HEK293 (cell line): Measurements from ENCODE around the gene SLC25A18.
A peak's percentile ranks its signal among the peaks of the same experiment; 100 is the strongest.

Experiments
- CTCF ChIA-PET: fragments of 350-600 bp; formaldehyde crosslinking; extraction: SDS; loops from one replicate; lab custom pipeline; 2021; ENCODE audit warnings: antibody characterized with exemption; lab: Yijun Ruan, JAX
- POLR2A ChIA-PET: fragments of 300-600 bp; formaldehyde crosslinking; extraction: SDS; loops from one replicate; lab custom pipeline; 2020; ENCODE audit warnings: antibody characterized with exemption, inconsistent platforms; lab: Yijun Ruan, JAX
- H3K27ac ChIP-seq: fragments of 200-500 bp; sonication (Bioruptor generic); 2 replicates; pipeline ENCODE4 v1.5.1; 2014; ENCODE audit warnings: low read depth, low read length, control low read depth, inconsistent platforms; ENCODE audit errors: extremely low read depth
- H3K36me3 ChIP-seq, 2 experiments: fragments of 200-500 bp in 1 of 2; sonication (Bioruptor generic) in 1 of 2; 1 replicate in 1 of 2; 2 replicates in 1 of 2; pipeline ENCODE4 v1.5.1; 2014 to 2017; ENCODE audit warnings: inconsistent platforms in 2 of 2, low read length in 2 of 2; ENCODE audit not compliant: control insufficient read depth in 2 of 2, insufficient read depth in 1 of 2
- H3K4me1 ChIP-seq: fragments of 200-500 bp; sonication (Bioruptor generic); 2 replicates; pipeline ENCODE4 v1.5.1; 2014; ENCODE audit warnings: mild to moderate bottlenecking, low read length, inconsistent platforms; ENCODE audit not compliant: control insufficient read depth, insufficient read depth
- H3K4me3 ChIP-seq: 2 replicates; pipeline ENCODE4 v1.5.1; 2011; ENCODE audit warnings: low read depth, mild to moderate bottlenecking, control low read depth, low read length, moderate library complexity
- H3K9me3 ChIP-seq: fragments of 200-500 bp; sonication (Bioruptor generic); 2 replicates; pipeline ENCODE4 v1.5.1; 2014; ENCODE audit warnings: low read depth, low read length, inconsistent platforms; ENCODE audit not compliant: control insufficient read depth, insufficient read depth
- BCL11B ChIP-seq: fragments of 450-650 bp; formaldehyde crosslinking; IDR thresholded peaks from 2 replicates; pipeline ENCODE4 v1.5.1; 2016; ENCODE audit warnings: low read depth, missing biosample characterization, missing genetic modification characterization
- GLIS1 ChIP-seq: fragments of 450-650 bp; formaldehyde crosslinking; IDR thresholded peaks from 2 replicates; pipeline ENCODE4 v1.5.1; 2016; ENCODE audit warnings: missing biosample characterization, missing genetic modification characterization
- GLIS2 ChIP-seq: fragments of 450-650 bp; formaldehyde crosslinking; IDR thresholded peaks from 2 replicates; pipeline ENCODE4 v1.5.1; 2016; ENCODE audit warnings: missing biosample characterization, missing genetic modification characterization
- PRDM1 ChIP-seq: fragments of 450-650 bp; formaldehyde crosslinking; IDR thresholded peaks from 2 replicates; pipeline ENCODE4; 2016; ENCODE audit warnings: missing biosample characterization, missing genetic modification characterization
- SETDB1 ChIP-seq: IDR thresholded peaks from one replicate; pipeline ENCODE4 v1.6.1; 2017; ENCODE audit warnings: mild to moderate bottlenecking, low read length, moderate library complexity, mixed read lengths; ENCODE audit not compliant: insufficient read length
- YY1 ChIP-seq: fragments of 450-650 bp; formaldehyde crosslinking; IDR thresholded peaks from 2 replicates; pipeline ENCODE4 v1.5.1; 2018; ENCODE audit warnings: missing biosample characterization, missing genetic modification characterization
- ZBTB49 ChIP-seq: fragments of 450-650 bp; formaldehyde crosslinking; IDR thresholded peaks from 2 replicates; pipeline ENCODE4 v1.5.1; 2016; ENCODE audit warnings: missing biosample characterization, missing genetic modification characterization, low read depth
- ZFHX2 ChIP-seq: fragments of 450-650 bp; formaldehyde crosslinking; conservative IDR thresholded peaks from 2 replicates; pipeline ENCODE4 v1.5.1; 2016; ENCODE audit warnings: missing biosample characterization, missing genetic modification characterization
- ZNF16 ChIP-seq: fragments of 450-650 bp; formaldehyde crosslinking; IDR thresholded peaks from 2 replicates; pipeline ENCODE4 v1.5.1; 2016; ENCODE audit warnings: low read depth, missing biosample characterization, missing genetic modification characterization
- ZNF214 ChIP-seq: fragments of 450-650 bp; formaldehyde crosslinking; IDR thresholded peaks from 2 replicates; pipeline ENCODE4 v1.5.1; 2017; ENCODE audit warnings: missing biosample characterization, mild to moderate bottlenecking, missing genetic modification characterization, borderline replicate concordance
- ZNF394 ChIP-seq: fragments of 450-650 bp; formaldehyde crosslinking; IDR thresholded peaks from 2 replicates; pipeline ENCODE4 v1.5.1; 2016; ENCODE audit warnings: missing biosample characterization, missing genetic modification characterization, mild to moderate bottlenecking, moderate library complexity, borderline replicate concordance
- ZNF549 ChIP-seq: fragments of 450-650 bp; IDR thresholded peaks from 2 replicates; pipeline ENCODE4 v1.5.1; 2018; ENCODE audit warnings: missing biosample characterization, missing genetic modification characterization, mild to moderate bottlenecking, inconsistent platforms, moderate library complexity
- ZNF76 ChIP-seq: fragments of 450-650 bp; formaldehyde crosslinking; IDR thresholded peaks from 2 replicates; pipeline ENCODE4; 2016; ENCODE audit warnings: low read depth, missing biosample characterization, missing genetic modification characterization, borderline replicate concordance
- ZNF785 ChIP-seq: fragments of 450-650 bp; formaldehyde crosslinking; IDR thresholded peaks from 2 replicates; pipeline ENCODE4 v1.5.1; 2016; ENCODE audit warnings: missing biosample characterization, missing genetic modification characterization
- ZNF843 ChIP-seq: fragments of 450-650 bp; formaldehyde crosslinking; IDR thresholded peaks from 2 replicates; pipeline ENCODE4 v1.5.1; 2016; ENCODE audit warnings: missing biosample characterization, missing genetic modification characterization
- TF ChIP-seq, protein P1 (sequence below): IDR thresholded peaks from 2 replicates; pipeline ENCODE4 v1.6.1; 2011; ENCODE audit warnings: mild to moderate bottlenecking, low read depth, low read length, borderline replicate concordance

The SLC25A18 gene

GRCh38 chr22:17541476-17541875 lies 21.8 kb upstream of the SLC25A18 start:
- Histone ChIP-seq H3K4me1 (no peaks in the 10 kb centered on the region), H3K4me3 (no peak overlapping the region), H3K36me3 (peaks cover 13 to 66% of the 10 kb centered on the region in 2 experiments), H3K9me3 (no peaks in the 10 kb centered on the region), H3K27ac (no peak overlapping the region)
- CTCF ChIA-PET: interaction anchor here (1.1 kb wide), 1 partner anchor 134 kb away, joined by 3 read pairs; no protein-coding TSS in a partner anchor
- TF ChIP-seq ZNF394 (tag by site-specific recombination) (no peak), ZNF785 (tag by site-specific recombination) (no peak), BCL11B (tag by site-specific recombination) (no peak), ZNF843 (no peak)
- POLR2A ChIA-PET: no interaction called here

- Histone ChIP-seq H3K27ac (no peak overlapping the region), H3K4me1 (no peaks in the 10 kb centered on the region), H3K36me3 (peaks cover 13 to 58% of the 10 kb centered on the region in 2 experiments)
- POLR2A ChIA-PET: no interaction called here
- TF ChIP-seq ZNF76: no peak
- no peak for TF ChIP-seq ZBTB49 (tag by site-specific recombination)
- TF ChIP-seq, all 188 proteins: peak for 0
- Histone ChIP-seq H3K4me3 (no peak overlapping the region), H3K9me3 (no peaks in the 10 kb centered on the region)
- CTCF ChIA-PET: no interaction called here
These were observed 20.8 kb upstream of the SLC25A18 start for GRCh38 chr22:17542452-17542851.

DNA sequence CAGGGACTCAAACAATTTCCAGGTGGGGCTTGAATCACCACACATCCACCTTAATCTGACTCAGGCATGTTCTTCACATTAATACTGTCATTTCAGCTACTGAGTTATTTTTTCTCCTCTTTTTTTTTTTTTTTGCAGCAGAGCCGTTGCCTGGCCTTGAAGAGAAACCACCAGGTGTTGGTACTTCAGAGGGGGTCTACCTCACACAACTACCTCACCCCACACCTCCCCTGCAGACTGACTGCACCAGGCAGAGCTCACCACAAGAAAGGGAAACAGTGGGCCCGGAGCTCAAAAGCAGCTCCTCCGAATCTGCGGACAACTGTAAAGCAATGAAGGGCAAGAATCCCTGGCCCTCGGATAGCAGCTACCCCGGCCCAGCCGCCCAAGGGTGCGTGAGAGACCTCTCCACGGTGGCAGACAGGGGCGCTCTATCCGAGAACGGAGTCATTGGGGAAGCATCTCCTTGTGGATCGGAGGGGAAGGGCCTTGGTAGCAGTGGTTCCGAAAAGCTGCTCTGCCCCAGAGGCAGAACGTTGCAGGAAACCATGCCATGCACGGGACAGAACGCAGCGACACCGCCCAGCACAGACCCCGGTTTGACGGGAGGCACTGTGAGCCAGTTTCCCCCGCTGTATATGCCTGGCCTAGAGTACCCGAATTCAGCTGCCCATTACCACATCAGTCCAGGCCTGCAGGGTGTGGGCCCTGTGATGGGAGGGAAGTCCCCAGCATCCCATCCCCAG lies 15.1 kb upstream of the SLC25A18 start:
- ChIA-PET POLR2A (interaction anchor here (1.1 kb wide), 1 partner anchor 16 kb away, joined by 3 read pairs; no protein-coding TSS in a partner anchor), CTCF (interaction anchor here (1.3 kb wide), 1 partner anchor 10 kb away, joined by 3 read pairs; no protein-coding TSS in a partner anchor)
- Histone ChIP-seq H3K27ac (no peak overlapping the region), H3K4me3 (no peak overlapping the region), H3K36me3 (peaks cover 29 to 63% of the 10 kb centered on the region in 2 experiments; a peak in 2 of 3 replicates), H3K9me3 (no peaks in the 10 kb centered on the region), H3K4me1 (no peaks in the 10 kb centered on the region)
- TF ChIP-seq PRDM1 (tag by site-specific recombination): no peak
- TF ChIP-seq GLIS1 (tag by site-specific recombination): peak; percentile 73

GRCh38 chr22:17548756-17549035 lies 14.6 kb upstream of the SLC25A18 start:
- no peaks in the 10 kb centered on the region for H3K4me1 ChIP-seq
- POLR2A ChIA-PET: no interaction called here
- H3K36me3 ChIP-seq: peaks cover 24 to 63% of the 10 kb centered on the region in 2 experiments; a peak in 2 of 3 replicates
- CTCF ChIA-PET: interaction anchor here (1.3 kb wide), 1 partner anchor 10 kb away, joined by 3 read pairs; no protein-coding TSS in a partner anchor
- H3K9me3 ChIP-seq: no peaks in the 10 kb centered on the region
- TF ChIP-seq ZFHX2 (no peak), ZNF214 (tag by site-specific recombination) (no peak), GLIS1 (tag by site-specific recombination) (peak; percentile 92), GLIS2 (tag by site-specific recombination) (0 out of 2 replicates have a peak, but pooled peaks have one; percentile 16), ZNF16 (tag by site-specific recombination) (no peak), SETDB1 (no peak), ZNF549 (tag by site-specific recombination) (no peak), YY1 (tag by site-specific recombination) (no peak)
- TF ChIP-seq, protein P1, sequence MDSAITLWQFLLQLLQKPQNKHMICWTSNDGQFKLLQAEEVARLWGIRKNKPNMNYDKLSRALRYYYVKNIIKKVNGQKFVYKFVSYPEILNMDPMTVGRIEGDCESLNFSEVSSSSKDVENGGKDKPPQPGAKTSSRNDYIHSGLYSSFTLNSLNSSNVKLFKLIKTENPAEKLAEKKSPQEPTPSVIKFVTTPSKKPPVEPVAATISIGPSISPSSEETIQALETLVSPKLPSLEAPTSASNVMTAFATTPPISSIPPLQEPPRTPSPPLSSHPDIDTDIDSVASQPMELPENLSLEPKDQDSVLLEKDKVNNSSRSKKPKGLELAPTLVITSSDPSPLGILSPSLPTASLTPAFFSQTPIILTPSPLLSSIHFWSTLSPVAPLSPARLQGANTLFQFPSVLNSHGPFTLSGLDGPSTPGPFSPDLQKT: no peak
- no peak overlapping the region for H3K27ac ChIP-seq
- no peak overlapping the region for H3K4me3 ChIP-seq
